GM20000 (cell line): Measurements from ENCODE around the gene RPS6KL1.
"Not testable (repeated sequence)": the region's sequence is repeated elsewhere in the genome, so short reads cannot be mapped to it uniquely, and the experiment has no call there.

Source experiments
- DNase-seq: peaks from one replicate; pipeline ENCODE4 v3.0.0; 2012; ENCODE audit warnings: low spot score
- CTCF ChIP-seq: IDR thresholded peaks from 2 replicates; pipeline ENCODE4 v1.5.1; 2012; ENCODE audit warnings: mild to moderate bottlenecking, control low read depth; ENCODE audit errors: extremely low read depth, missing control alignments

Gene RPS6KL1

DNA sequence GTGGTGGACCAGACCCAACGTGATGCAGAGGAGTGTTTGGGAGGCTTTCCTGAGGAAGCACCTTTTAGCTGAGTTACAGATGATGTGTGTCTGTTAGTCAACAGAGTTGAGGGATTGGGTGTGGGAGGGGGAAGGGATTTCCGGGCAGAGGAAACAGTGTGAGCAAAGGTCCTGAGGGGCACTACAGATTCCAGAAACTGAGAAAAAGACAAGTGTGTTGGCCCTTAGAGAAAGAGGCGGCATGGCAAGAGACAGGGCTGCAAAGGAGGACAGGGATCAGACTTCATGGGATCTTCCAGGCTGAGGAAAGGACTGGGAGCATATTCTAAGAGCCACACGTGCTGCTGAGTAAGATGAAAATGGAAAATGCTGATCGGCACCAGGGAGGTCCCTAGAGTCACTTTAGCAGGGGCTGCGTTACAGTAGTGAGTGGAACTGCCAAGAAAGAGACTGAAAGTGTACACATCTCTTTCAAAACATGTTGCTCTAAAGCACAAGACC is 9.4 kb upstream of the RPS6KL1 start:
- TF ChIP-seq CTCF = no peak
- no peak for DNase-seq

DNA sequence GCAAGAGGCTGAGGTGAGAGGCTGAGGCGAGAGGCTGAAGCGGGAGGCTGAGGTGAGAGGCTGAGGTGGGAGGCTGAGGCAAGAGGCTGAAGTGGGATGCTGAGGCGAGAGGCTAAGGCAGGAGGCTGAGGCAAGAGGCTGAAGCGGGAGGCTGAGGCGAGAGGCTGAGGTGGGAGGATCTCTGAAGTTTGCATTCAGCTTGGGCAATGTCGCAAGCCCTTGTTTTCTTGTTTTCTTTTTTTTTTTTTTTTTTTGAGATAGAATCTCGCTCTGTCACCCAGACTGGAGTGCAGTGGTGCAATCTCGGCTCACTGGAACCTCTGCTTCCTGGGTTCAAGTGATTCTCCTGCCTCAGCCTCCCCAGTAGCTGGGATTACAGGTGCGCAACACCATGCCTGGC is 8.7 kb upstream of the RPS6KL1 start:
- DNase-seq = not testable (repeated sequence)

DNA sequence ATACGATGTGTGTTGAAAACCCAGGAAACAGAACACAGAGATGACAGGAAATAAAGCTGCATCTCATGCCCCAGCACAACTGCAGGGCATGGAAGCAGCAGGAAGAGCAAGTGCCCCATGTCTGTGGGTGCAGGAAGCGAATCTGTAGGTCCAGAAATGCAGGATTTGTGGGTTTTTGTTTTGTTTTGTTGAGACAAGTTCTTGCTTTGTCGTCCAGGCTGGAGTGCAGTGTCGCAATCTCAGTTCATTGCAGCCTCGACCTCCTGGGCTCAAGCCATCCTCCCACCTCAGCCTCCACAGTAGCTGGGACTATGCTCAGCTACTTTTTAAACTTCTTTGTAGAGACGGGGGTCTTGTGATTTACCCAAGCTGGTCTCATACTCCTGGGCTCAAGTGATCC is 6.2 kb upstream of the RPS6KL1 start:
- TF ChIP-seq CTCF = no peak
- no peak for DNase-seq

- DNase-seq = no peak
- TF ChIP-seq CTCF = no peak
Observed at GRCh38 chr14:74927225-74927624, 4.2 kb upstream of the RPS6KL1 start.

DNA sequence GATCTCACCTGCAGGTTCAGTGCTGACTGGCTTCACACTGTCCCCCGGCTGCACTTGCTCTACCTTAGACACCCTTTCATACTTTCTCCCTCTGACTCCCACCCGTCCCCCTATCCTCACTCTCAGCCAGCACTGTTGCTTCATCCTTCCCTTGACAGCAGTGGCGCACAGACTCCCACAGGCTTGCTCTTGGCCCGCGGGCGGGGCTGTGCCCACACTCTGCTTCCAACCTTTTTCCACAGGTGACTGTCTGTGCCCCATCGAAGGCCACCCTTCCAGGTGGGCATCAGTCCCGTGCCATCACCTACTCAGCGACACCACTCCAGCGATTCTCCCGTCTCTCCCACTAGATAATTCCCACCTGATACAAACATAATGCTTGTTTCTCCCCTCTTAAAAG is 1.0 kb upstream of the RPS6KL1 start:
- TF ChIP-seq CTCF = no peak
- DNase-seq = no peak

GRCh38 chr14:74921987-74922751 is 891 bp downstream of the RPS6KL1 start:
- DNase-seq = no peak
- no peak for TF ChIP-seq CTCF

- TF ChIP-seq CTCF = no peak
- no peak for DNase-seq
Observed at GRCh38 chr14:74921053-74921620, 1.9 kb downstream of the RPS6KL1 start.

DNA sequence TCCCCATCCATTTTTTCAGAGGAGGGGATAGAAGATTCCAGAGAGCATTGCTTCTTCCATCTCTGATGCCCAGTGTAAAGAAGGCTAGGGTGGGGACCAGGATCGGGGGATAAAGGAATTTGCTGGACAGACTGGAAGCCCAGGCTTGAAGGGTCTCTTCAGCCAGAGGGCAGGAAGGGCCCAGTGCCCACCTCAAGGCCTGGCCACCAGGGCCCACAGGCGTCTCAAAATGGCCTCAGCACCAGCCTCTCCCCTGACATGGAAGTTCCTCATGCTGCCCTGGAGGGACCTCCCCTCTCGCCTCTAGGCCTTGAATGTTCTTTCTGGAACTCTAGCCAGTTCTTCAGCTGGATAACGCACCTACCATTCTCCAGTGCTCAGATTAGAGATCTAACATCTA is 2.8 kb downstream of the RPS6KL1 start:
- DNase-seq = no peak
- TF ChIP-seq CTCF = no peak
